ENCODE measurements around the gene ARMH3. TPM values are rescaled to one million over a fixed set of nuclear protein-coding genes. Genes with fewer than 3 reads are reported as not detected.

ARMH3 gene
- total RNA-seq, 1 experiment from 2014 or later: 17.1 TPM

DNA sequence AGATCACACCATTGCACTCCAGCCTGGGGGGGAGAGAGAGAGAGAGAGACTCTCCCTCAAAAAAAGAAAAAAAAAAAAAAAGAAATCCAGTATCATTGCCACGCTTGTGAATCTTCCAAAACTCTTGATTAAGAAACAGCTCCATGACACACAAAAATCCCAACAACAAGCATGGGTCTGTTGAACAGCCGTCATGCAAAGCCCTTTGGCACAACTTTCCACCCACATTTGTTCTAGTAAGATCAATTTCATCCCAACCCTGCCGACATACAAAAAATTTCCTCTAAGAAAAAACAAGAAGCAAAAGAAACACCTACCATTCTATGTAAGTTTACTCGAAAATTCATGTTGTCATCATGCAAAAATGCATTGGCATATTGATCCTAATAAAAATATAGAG is 62.8 kb downstream of the ARMH3 start (continued):
- TF ChIP-seq, protein P1, sequence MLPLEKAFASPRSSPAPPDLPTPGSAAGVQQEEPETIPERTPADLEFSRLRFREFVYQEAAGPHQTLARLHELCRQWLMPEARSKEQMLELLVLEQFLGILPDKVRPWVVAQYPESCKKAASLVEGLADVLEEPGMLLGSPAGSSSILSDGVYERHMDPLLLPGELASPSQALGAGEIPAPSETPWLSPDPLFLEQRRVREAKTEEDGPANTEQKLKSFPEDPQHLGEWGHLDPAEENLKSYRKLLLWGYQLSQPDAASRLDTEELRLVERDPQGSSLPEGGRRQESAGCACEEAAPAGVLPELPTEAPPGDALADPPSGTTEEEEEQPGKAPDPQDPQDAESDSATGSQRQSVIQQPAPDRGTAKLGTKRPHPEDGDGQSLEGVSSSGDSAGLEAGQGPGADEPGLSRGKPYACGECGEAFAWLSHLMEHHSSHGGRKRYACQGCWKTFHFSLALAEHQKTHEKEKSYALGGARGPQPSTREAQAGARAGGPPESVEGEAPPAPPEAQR (CRISPR knock-in tag; IDR thresholded peaks at IDR 0.05): no peak
- no peak for TF ChIP-seq ZNF423 (CRISPR knock-in tag; IDR thresholded peaks at IDR 0.05)

DNA sequence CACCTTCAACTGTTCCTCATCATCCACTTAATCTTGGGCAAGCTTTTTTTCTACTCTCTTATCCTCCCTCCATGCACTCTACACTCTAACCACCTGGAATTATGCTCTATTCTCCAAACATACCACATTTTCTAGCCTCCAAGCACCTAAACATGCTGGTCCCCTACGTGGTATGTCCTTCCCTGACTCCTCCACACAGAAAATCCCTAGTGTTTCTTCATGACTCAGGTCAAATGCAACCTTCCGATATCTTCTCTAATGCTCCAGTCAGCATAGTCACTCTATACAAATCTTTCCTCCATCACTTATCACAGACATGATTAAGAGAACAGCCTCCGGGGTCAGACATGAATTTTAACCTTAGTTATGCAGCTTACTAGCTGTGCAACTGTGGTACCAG is 68.8 kb downstream of the ARMH3 start:
- DNase-seq (ENCODE audit: low spot score): no peak
- Mint-ChIP-seq H3K4me3 (no peak overlapping the region), H3K4me1 (no peaks in the 10 kb centered on the region), H3K27ac (no peak overlapping the region), H3K27me3 (ENCODE audit: low read depth) (no peaks in the 10 kb centered on the region), H3K9me3 (no peaks in the 10 kb centered on the region), H3K36me3 (peaks cover 27% of the 10 kb centered on the region)
- no peak for ATAC-seq
- TF ChIP-seq, protein P2, sequence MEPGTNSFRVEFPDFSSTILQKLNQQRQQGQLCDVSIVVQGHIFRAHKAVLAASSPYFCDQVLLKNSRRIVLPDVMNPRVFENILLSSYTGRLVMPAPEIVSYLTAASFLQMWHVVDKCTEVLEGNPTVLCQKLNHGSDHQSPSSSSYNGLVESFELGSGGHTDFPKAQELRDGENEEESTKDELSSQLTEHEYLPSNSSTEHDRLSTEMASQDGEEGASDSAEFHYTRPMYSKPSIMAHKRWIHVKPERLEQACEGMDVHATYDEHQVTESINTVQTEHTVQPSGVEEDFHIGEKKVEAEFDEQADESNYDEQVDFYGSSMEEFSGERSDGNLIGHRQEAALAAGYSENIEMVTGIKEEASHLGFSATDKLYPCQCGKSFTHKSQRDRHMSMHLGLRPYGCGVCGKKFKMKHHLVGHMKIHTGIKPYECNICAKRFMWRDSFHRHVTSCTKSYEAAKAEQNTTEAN (CRISPR knock-in tag; IDR thresholded peaks at IDR 0.05): no peak
- TF ChIP-seq, protein P3, sequence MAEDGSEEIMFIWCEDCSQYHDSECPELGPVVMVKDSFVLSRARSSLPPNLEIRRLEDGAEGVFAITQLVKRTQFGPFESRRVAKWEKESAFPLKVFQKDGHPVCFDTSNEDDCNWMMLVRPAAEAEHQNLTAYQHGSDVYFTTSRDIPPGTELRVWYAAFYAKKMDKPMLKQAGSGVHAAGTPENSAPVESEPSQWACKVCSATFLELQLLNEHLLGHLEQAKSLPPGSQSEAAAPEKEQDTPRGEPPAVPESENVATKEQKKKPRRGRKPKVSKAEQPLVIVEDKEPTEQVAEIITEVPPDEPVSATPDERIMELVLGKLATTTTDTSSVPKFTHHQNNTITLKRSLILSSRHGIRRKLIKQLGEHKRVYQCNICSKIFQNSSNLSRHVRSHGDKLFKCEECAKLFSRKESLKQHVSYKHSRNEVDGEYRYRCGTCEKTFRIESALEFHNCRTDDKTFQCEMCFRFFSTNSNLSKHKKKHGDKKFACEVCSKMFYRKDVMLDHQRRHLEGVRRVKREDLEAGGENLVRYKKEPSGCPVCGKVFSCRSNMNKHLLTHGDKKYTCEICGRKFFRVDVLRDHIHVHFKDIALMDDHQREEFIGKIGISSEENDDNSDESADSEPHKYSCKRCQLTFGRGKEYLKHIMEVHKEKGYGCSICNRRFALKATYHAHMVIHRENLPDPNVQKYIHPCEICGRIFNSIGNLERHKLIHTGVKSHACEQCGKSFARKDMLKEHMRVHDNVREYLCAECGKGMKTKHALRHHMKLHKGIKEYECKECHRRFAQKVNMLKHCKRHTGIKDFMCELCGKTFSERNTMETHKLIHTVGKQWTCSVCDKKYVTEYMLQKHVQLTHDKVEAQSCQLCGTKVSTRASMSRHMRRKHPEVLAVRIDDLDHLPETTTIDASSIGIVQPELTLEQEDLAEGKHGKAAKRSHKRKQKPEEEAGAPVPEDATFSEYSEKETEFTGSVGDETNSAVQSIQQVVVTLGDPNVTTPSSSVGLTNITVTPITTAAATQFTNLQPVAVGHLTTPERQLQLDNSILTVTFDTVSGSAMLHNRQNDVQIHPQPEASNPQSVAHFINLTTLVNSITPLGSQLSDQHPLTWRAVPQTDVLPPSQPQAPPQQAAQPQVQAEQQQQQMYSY (CRISPR knock-in tag; IDR thresholded peaks at IDR 0.05): no peak
- no peak for TF ChIP-seq ZNF396 (CRISPR knock-in tag; IDR thresholded peaks at IDR 0.05; ENCODE audit: borderline replicate concordance)
- no peak for TF ChIP-seq MXD4 (CRISPR knock-in tag; IDR thresholded peaks at IDR 0.05; ENCODE audit: borderline replicate concordance)
- TF ChIP-seq JAZF1 (CRISPR knock-in tag; IDR thresholded peaks at IDR 0.05): no peak
- TF ChIP-seq, protein P4, sequence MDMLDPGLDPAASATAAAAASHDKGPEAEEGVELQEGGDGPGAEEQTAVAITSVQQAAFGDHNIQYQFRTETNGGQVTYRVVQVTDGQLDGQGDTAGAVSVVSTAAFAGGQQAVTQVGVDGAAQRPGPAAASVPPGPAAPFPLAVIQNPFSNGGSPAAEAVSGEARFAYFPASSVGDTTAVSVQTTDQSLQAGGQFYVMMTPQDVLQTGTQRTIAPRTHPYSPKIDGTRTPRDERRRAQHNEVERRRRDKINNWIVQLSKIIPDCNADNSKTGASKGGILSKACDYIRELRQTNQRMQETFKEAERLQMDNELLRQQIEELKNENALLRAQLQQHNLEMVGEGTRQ (CRISPR knock-in tag; IDR thresholded peaks at IDR 0.05): no peak
- no peak for TF ChIP-seq NFYB (CRISPR knock-in tag; conservative IDR thresholded peaks at IDR 0.05; ENCODE audit: low read depth)
- TF ChIP-seq, protein P5, sequence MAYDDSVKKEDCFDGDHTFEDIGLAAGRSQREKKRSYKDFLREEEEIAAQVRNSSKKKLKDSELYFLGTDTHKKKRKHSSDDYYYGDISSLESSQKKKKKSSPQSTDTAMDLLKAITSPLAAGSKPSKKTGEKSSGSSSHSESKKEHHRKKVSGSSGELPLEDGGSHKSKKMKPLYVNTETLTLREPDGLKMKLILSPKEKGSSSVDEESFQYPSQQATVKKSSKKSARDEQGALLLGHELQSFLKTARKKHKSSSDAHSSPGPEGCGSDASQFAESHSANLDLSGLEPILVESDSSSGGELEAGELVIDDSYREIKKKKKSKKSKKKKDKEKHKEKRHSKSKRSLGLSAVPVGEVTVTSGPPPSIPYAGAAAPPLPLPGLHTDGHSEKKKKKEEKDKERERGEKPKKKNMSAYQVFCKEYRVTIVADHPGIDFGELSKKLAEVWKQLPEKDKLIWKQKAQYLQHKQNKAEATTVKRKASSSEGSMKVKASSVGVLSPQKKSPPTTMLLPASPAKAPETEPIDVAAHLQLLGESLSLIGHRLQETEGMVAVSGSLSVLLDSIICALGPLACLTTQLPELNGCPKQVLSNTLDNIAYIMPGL (CRISPR knock-in tag; IDR thresholded peaks at IDR 0.05): no peak
- no peak for TF ChIP-seq NR2C2 (CRISPR knock-in tag; IDR thresholded peaks at IDR 0.05)
- no peak for TF ChIP-seq FOXJ3 (CRISPR knock-in tag; IDR thresholded peaks at IDR 0.05; ENCODE audit: borderline replicate concordance)
- TF ChIP-seq, protein P6, sequence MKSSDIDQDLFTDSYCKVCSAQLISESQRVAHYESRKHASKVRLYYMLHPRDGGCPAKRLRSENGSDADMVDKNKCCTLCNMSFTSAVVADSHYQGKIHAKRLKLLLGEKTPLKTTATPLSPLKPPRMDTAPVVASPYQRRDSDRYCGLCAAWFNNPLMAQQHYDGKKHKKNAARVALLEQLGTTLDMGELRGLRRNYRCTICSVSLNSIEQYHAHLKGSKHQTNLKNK (CRISPR knock-in tag; IDR thresholded peaks at IDR 0.05): no peak
- TF ChIP-seq, protein P7, sequence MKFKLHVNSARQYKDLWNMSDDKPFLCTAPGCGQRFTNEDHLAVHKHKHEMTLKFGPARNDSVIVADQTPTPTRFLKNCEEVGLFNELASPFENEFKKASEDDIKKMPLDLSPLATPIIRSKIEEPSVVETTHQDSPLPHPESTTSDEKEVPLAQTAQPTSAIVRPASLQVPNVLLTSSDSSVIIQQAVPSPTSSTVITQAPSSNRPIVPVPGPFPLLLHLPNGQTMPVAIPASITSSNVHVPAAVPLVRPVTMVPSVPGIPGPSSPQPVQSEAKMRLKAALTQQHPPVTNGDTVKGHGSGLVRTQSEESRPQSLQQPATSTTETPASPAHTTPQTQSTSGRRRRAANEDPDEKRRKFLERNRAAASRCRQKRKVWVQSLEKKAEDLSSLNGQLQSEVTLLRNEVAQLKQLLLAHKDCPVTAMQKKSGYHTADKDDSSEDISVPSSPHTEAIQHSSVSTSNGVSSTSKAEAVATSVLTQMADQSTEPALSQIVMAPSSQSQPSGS (CRISPR knock-in tag; IDR thresholded peaks at IDR 0.05; ENCODE audit: borderline replicate concordance, low read depth): no peak
- TF ChIP-seq FOXK1 (CRISPR knock-in tag; IDR thresholded peaks at IDR 0.05): no peak
- no peak for TF ChIP-seq ZNF671 (CRISPR knock-in tag; IDR thresholded peaks at IDR 0.05)
- TF ChIP-seq NR1H2 (CRISPR knock-in tag; IDR thresholded peaks at IDR 0.05): no peak
- TF ChIP-seq, protein P8, sequence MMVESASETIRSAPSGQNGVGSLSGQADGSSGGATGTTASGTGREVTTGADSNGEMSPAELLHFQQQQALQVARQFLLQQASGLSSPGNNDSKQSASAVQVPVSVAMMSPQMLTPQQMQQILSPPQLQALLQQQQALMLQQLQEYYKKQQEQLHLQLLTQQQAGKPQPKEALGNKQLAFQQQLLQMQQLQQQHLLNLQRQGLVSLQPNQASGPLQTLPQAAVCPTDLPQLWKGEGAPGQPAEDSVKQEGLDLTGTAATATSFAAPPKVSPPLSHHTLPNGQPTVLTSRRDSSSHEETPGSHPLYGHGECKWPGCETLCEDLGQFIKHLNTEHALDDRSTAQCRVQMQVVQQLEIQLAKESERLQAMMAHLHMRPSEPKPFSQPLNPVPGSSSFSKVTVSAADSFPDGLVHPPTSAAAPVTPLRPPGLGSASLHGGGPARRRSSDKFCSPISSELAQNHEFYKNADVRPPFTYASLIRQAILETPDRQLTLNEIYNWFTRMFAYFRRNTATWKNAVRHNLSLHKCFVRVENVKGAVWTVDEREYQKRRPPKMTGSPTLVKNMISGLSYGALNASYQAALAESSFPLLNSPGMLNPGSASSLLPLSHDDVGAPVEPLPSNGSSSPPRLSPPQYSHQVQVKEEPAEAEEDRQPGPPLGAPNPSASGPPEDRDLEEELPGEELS (CRISPR knock-in tag; IDR thresholded peaks at IDR 0.05): no peak
- no peak for TF ChIP-seq HMGA2 (CRISPR knock-in tag; IDR thresholded peaks at IDR 0.05)
- CTCF ChIA-PET: no interaction called here
- POLR2A ChIA-PET: no interaction called here
